ENCODE data around the gene ARHGAP15. TPM values are rescaled to one million over a fixed set of nuclear protein-coding genes. Genes with fewer than 3 reads are reported as not detected.

ARHGAP15 gene
- total RNA-seq, 1 donor from 2014 or later: 56.2 TPM

GRCh38 chr2:143162997-143163396 lies 33.8 kb downstream of the ARHGAP15 start:
- no peaks in the 10 kb centered on the region for H3K9me3 Mint-ChIP-seq
- no peaks in the 10 kb centered on the region for H3K27me3 Mint-ChIP-seq
- peaks cover 34% of the 10 kb centered on the region for H3K36me3 Mint-ChIP-seq (ENCODE audit: low read depth)
- intact Hi-C loops (cut with micrococcal nuclease): loop anchor here (1.0 to 2.0 kb wide), 4 partner anchors 52 to 128 kb away; no protein-coding TSS in a partner anchor
- H3K4me3 Mint-ChIP-seq: no peak overlapping the region
- no peak for DNase-seq
- H3K27ac Mint-ChIP-seq: peak overlapping the region; percentile 51
- H3K4me1 Mint-ChIP-seq: peaks cover 56% of the 10 kb centered on the region

GRCh38 chr2:143163499-143163898 lies 34.3 kb downstream of the ARHGAP15 start:
- Mint-ChIP-seq H3K4me3 (no peak overlapping the region), H3K27ac (no peak overlapping the region), H3K4me1 (peaks cover 54% of the 10 kb centered on the region), H3K36me3 (ENCODE audit: low read depth) (peaks cover 34% of the 10 kb centered on the region), H3K27me3 (no peaks in the 10 kb centered on the region), H3K9me3 (no peaks in the 10 kb centered on the region)
- intact Hi-C loops (cut with micrococcal nuclease): loop anchor here (2.0 kb wide), 1 partner anchor 129 kb away; no protein-coding TSS in a partner anchor
- DNase-seq: no peak

GRCh38 chr2:143165291-143165690 lies 36.1 kb downstream of the ARHGAP15 start:
- Mint-ChIP-seq H3K4me3 (no peak overlapping the region), H3K36me3 (ENCODE audit: low read depth) (peaks cover 37% of the 10 kb centered on the region), H3K4me1 (peaks cover 47% of the 10 kb centered on the region), H3K27me3 (no peaks in the 10 kb centered on the region), H3K27ac (peak overlapping the region; percentile 72), H3K9me3 (no peaks in the 10 kb centered on the region)
- intact Hi-C loops (cut with micrococcal nuclease): no loop called here
- no peak for DNase-seq

GRCh38 chr2:143169105-143169504 lies 39.9 kb downstream of the ARHGAP15 start:
- no peak for DNase-seq
- Mint-ChIP-seq H3K4me1 (peaks cover 44% of the 10 kb centered on the region), H3K27me3 (no peaks in the 10 kb centered on the region), H3K27ac (peak overlapping the region; percentile 25), H3K9me3 (no peaks in the 10 kb centered on the region), H3K4me3 (no peak overlapping the region), H3K36me3 (ENCODE audit: low read depth) (peaks cover 43% of the 10 kb centered on the region)
- intact Hi-C loops (cut with micrococcal nuclease): no loop called here

GRCh38 chr2:143171817-143172216 lies 42.6 kb downstream of the ARHGAP15 start:
- intact Hi-C loops (cut with micrococcal nuclease): no loop called here
- Mint-ChIP-seq H3K27me3 (no peaks in the 10 kb centered on the region), H3K4me3 (no peak overlapping the region), H3K9me3 (no peaks in the 10 kb centered on the region), H3K4me1 (peaks cover 42% of the 10 kb centered on the region), H3K36me3 (ENCODE audit: low read depth) (peaks cover 33% of the 10 kb centered on the region), H3K27ac (no peak overlapping the region)
- no peak for DNase-seq

GRCh38 chr2:143175438-143175837 lies 46.2 kb downstream of the ARHGAP15 start:
- Mint-ChIP-seq H3K36me3 (ENCODE audit: low read depth) (peaks cover 35% of the 10 kb centered on the region), H3K27me3 (no peaks in the 10 kb centered on the region), H3K27ac (peak overlapping the region; percentile 67), H3K4me1 (peaks cover 45% of the 10 kb centered on the region), H3K9me3 (no peaks in the 10 kb centered on the region), H3K4me3 (no peak overlapping the region)
- intact Hi-C loops (cut with micrococcal nuclease): loop anchor here (1.0 to 2.0 kb wide), 3 partner anchors 25 to 65 kb away; no protein-coding TSS in a partner anchor
- peak; percentile 63 for DNase-seq

GRCh38 chr2:143176606-143177005 lies 47.4 kb downstream of the ARHGAP15 start:
- H3K36me3 Mint-ChIP-seq (ENCODE audit: low read depth): peaks cover 36% of the 10 kb centered on the region

GRCh38 chr2:143177096-143177786 lies 48.0 kb downstream of the ARHGAP15 start:
- Mint-ChIP-seq H3K36me3 (ENCODE audit: low read depth) (peaks cover 35% of the 10 kb centered on the region), H3K4me3 (peak overlapping the region; percentile 85), H3K4me1 (peaks cover 40% of the 10 kb centered on the region), H3K27ac (peak overlapping the region; percentile 94), H3K27me3 (no peaks in the 10 kb centered on the region), H3K9me3 (no peaks in the 10 kb centered on the region)
- intact Hi-C loops (cut with micrococcal nuclease): no loop called here
- no peak for DNase-seq

More at GRCh38 chr2:143176606-143177005, 47.4 kb downstream of the ARHGAP15 start:
- Mint-ChIP-seq H3K4me3 (peak overlapping the region; percentile 85), H3K9me3 (no peaks in the 10 kb centered on the region), H3K27me3 (no peaks in the 10 kb centered on the region), H3K27ac (peak overlapping the region; percentile 94), H3K4me1 (peaks cover 41% of the 10 kb centered on the region)
- intact Hi-C loops (cut with micrococcal nuclease): no loop called here
- DNase-seq: no peak

GRCh38 chr2:143181494-143181893 lies 52.3 kb downstream of the ARHGAP15 start:
- Mint-ChIP-seq H3K36me3 (ENCODE audit: low read depth) (peaks cover 44% of the 10 kb centered on the region), H3K4me1 (peaks cover 41% of the 10 kb centered on the region), H3K27ac (no peak overlapping the region), H3K27me3 (no peaks in the 10 kb centered on the region), H3K9me3 (no peaks in the 10 kb centered on the region), H3K4me3 (no peak overlapping the region)
- no peak for DNase-seq
- intact Hi-C loops (cut with micrococcal nuclease): no loop called here

- no peak overlapping the region for H3K4me3 Mint-ChIP-seq
- intact Hi-C loops (cut with micrococcal nuclease): no loop called here
- no peaks in the 10 kb centered on the region for H3K27me3 Mint-ChIP-seq
- peaks cover 36% of the 10 kb centered on the region for H3K4me1 Mint-ChIP-seq
- peaks cover 46% of the 10 kb centered on the region for H3K36me3 Mint-ChIP-seq (ENCODE audit: low read depth)
- DNase-seq: no peak
- H3K9me3 Mint-ChIP-seq: no peaks in the 10 kb centered on the region
- H3K27ac Mint-ChIP-seq: peak overlapping the region; percentile 23
These were observed 53.4 kb downstream of the ARHGAP15 start for GRCh38 chr2:143182649-143183048.

GRCh38 chr2:143183804-143184463 lies 54.7 kb downstream of the ARHGAP15 start:
- Mint-ChIP-seq H3K4me1 (peaks cover 33% of the 10 kb centered on the region), H3K36me3 (ENCODE audit: low read depth) (peaks cover 43% of the 10 kb centered on the region), H3K9me3 (no peaks in the 10 kb centered on the region), H3K27ac (no peak overlapping the region), H3K4me3 (no peak overlapping the region), H3K27me3 (no peaks in the 10 kb centered on the region)
- no peak for DNase-seq
- intact Hi-C loops (cut with micrococcal nuclease): no loop called here

- Mint-ChIP-seq H3K4me3 (no peak overlapping the region), H3K27me3 (no peaks in the 10 kb centered on the region), H3K27ac (no peak overlapping the region), H3K4me1 (peaks cover 26% of the 10 kb centered on the region), H3K36me3 (ENCODE audit: low read depth) (peaks cover 42% of the 10 kb centered on the region), H3K9me3 (no peaks in the 10 kb centered on the region)
- no peak for DNase-seq
- intact Hi-C loops (cut with micrococcal nuclease): no loop called here
These were observed 57.7 kb downstream of the ARHGAP15 start for GRCh38 chr2:143186876-143187275.

GRCh38 chr2:143190431-143190830 lies 61.2 kb downstream of the ARHGAP15 start:
- intact Hi-C loops (cut with micrococcal nuclease): no loop called here
- DNase-seq: no peak
- H3K9me3 Mint-ChIP-seq: no peaks in the 10 kb centered on the region
- peaks cover 14% of the 10 kb centered on the region for H3K4me1 Mint-ChIP-seq
- H3K4me3 Mint-ChIP-seq: no peak overlapping the region
- H3K36me3 Mint-ChIP-seq (ENCODE audit: low read depth): peaks cover 40% of the 10 kb centered on the region
- no peak overlapping the region for H3K27ac Mint-ChIP-seq
- no peaks in the 10 kb centered on the region for H3K27me3 Mint-ChIP-seq

- peaks cover 9% of the 10 kb centered on the region for H3K4me1 Mint-ChIP-seq
- intact Hi-C loops (cut with micrococcal nuclease): no loop called here
- no peak for DNase-seq
- H3K27ac Mint-ChIP-seq: no peak overlapping the region
- no peak overlapping the region for H3K4me3 Mint-ChIP-seq
- H3K36me3 Mint-ChIP-seq (ENCODE audit: low read depth): peaks cover 37% of the 10 kb centered on the region
- H3K27me3 Mint-ChIP-seq: no peaks in the 10 kb centered on the region
- H3K9me3 Mint-ChIP-seq: no peaks in the 10 kb centered on the region
These were observed 62.9 kb downstream of the ARHGAP15 start for GRCh38 chr2:143192106-143192505.

Measured in activated CD4-positive, alpha-beta T cell treated with anti-CD3 and anti-CD28 coated beads, Interleukin-2, amount 10 ng/mL, durations not matched to agents 24 days and 14 days (primary cell).